ENCODE results near the gene ACOT13. TPM values are rescaled to one million over a fixed set of nuclear protein-coding genes. Genes with fewer than 3 reads are reported as not detected.
A peak's percentile ranks its signal among the peaks of the same experiment; 100 is the strongest.
"Not testable (repeated sequence)": the region's sequence is repeated elsewhere in the genome, so short reads cannot be mapped to it uniquely, and the experiment has no call there.

ACOT13 gene
- total RNA-seq, 1 donor from 2014 or later, result 3.7 TPM

GRCh38 chr6:24692848-24693592 is 26.1 kb downstream of the ACOT13 start:
- DNase-seq, result no peak

GRCh38 chr6:24694198-24694597 is 27.3 kb downstream of the ACOT13 start:
- DNase-seq, result no peak

GRCh38 chr6:24695635-24696034 is 28.8 kb downstream of the ACOT13 start:
- peak; percentile 69 for DNase-seq

GRCh38 chr6:24696097-24696496 is 29.2 kb downstream of the ACOT13 start:
- no peak for DNase-seq

GRCh38 chr6:24699521-24700359 is 32.9 kb downstream of the ACOT13 start:
- DNase-seq, result no peak

GRCh38 chr6:24702720-24703282 is 35.9 kb downstream of the ACOT13 start:
- DNase-seq, result no peak

- DNase-seq, result no peak
Measured at GRCh38 chr6:24704468-24704867, 37.6 kb downstream of the ACOT13 start.

GRCh38 chr6:24708612-24709011 is 41.7 kb downstream of the ACOT13 start:
- no peak for DNase-seq

GRCh38 chr6:24709014-24709711 is 42.3 kb downstream of the ACOT13 start:
- no peak for DNase-seq

- no peak for DNase-seq
Measured at GRCh38 chr6:24710519-24711303, 43.8 kb downstream of the ACOT13 start.

GRCh38 chr6:24716602-24717148 is 49.8 kb downstream of the ACOT13 start:
- not testable (repeated sequence) for DNase-seq

GRCh38 chr6:24718449-24719124 is 51.7 kb downstream of the ACOT13 start:
- peak; percentile 25 for DNase-seq

- DNase-seq, result peak; percentile 40
Measured at GRCh38 chr6:24719125-24719971, 52.5 kb downstream of the ACOT13 start, which contains the start of gene C6orf62. C6orf62 (minus strand) TSS chr6:24719154; CDS start chr6:24718668, 486 bp downstream.

- DNase-seq, result peak; percentile 72
Measured at GRCh38 chr6:24720131-24720603, 53.3 kb downstream of the ACOT13 start.

- DNase-seq, result peak; percentile 100
Measured at GRCh38 chr6:24720604-24721460, 54.0 kb downstream of the ACOT13 start.

GRCh38 chr6:24721461-24722215 is 54.8 kb downstream of the ACOT13 start:
- DNase-seq, result no peak

GRCh38 chr6:24723270-24723669 is 56.4 kb downstream of the ACOT13 start:
- no peak for DNase-seq

GRCh38 chr6:24730653-24731052 is 63.8 kb downstream of the ACOT13 start:
- DNase-seq, result not testable (repeated sequence)
